K562 (cell line): ENCODE results near the gene SLAMF7. TPM values are rescaled to one million over a fixed set of nuclear protein-coding genes. Genes with fewer than 3 reads are reported as not detected.

ENCODE experiments used
- ATAC-seq: fragments of 200-7000 bp; cut with Tn5 transposase; 3 replicates; pipeline ENCODE4 v1.9.1; 2020; ENCODE audit warnings: moderate library complexity
- BruUV-seq: library from RNA; stranded (reverse); fragments of 400-500 nt; replicated peaks from 2 replicates; lab custom pipeline; 2021; lab: Mats Ljungman, UMichigan
- CTCF ChIA-PET: fragments of 300-600 bp; formaldehyde crosslinking; extraction: SDS; loops from one replicate; lab custom pipeline; 2021; ENCODE audit warnings: low intra/inter-chr PET ratio; lab: Yijun Ruan, JAX
- POLR2A ChIA-PET: fragments of 300-600, 350-650 bp; sonication (Branson Sonifier 250); formaldehyde crosslinking; extraction: SDS; loops from one replicate; lab custom pipeline; 2021; ENCODE audit warnings: antibody characterized with exemption, inconsistent platforms; lab: Yijun Ruan, JAX
- DNase-seq, 4 experiments: peaks; one replicate each; pipeline versions ENCODE4 v3.0.0 to v3.0.0-alpha.2; 2011 to 2018; ENCODE audit warnings: low spot score in 3 of 4, mixed read lengths in 3 of 4; ENCODE audit errors: extremely low read depth in 1 of 4
- FAIRE-seq: peaks from 2 replicates; lab custom pipeline; 2011; peaks lifted over from hg19 to GRCh38; lab: Jason Lieb, UNC
- H2AFZ ChIP-seq: 2 replicates; pipeline ENCODE4 v1.6.0; 2011; ENCODE audit warnings: low read depth, low read length, control low read depth, inconsistent platforms
- H3K27ac ChIP-seq: fragments of 200-600 bp; 3 replicates; pipeline ENCODE4 v1.8.0; 2011; ENCODE audit warnings: low read depth, mild to moderate bottlenecking, control low read depth, inconsistent platforms, low read length, moderate library complexity, mixed read lengths; ENCODE audit errors: extremely low read depth
- H3K27me3 ChIP-seq, 2 experiments: fragments of 300-600 bp in 1 of 2; 2 replicates in 1 of 2; 3 replicates in 1 of 2; pipeline versions ENCODE4 v1.6.0 to v1.8.0; 2011; ENCODE audit warnings: inconsistent platforms in 2 of 2, low read length in 2 of 2, mild to moderate bottlenecking in 1 of 2, mixed read lengths in 1 of 2, moderate library complexity in 1 of 2; ENCODE audit not compliant: control insufficient read depth in 2 of 2, insufficient read depth in 2 of 2
- H3K36me3 ChIP-seq: fragments of 300-600 bp; 3 replicates; pipeline ENCODE4 v1.8.0; 2011; ENCODE audit warnings: mild to moderate bottlenecking, low read length, inconsistent platforms; ENCODE audit not compliant: control insufficient read depth, insufficient read depth
- H3K4me1 ChIP-seq, 2 experiments: fragments of 200-600 bp in 1 of 2; replicated peaks in 1 of 2; 2 replicates in 1 of 2; 3 replicates in 1 of 2; pipeline versions ENCODE4 v1.5.1 to v1.8.0; 2011; ENCODE audit warnings: inconsistent platforms in 2 of 2, low read length in 2 of 2, mild to moderate bottlenecking in 1 of 2, mixed read lengths in 1 of 2, moderate library complexity in 1 of 2; ENCODE audit not compliant: control insufficient read depth in 2 of 2, insufficient read depth in 2 of 2
- H3K4me2 ChIP-seq: 2 replicates; pipeline ENCODE4 v1.6.1; 2011; ENCODE audit warnings: low read length, control low read depth, inconsistent platforms, mixed read lengths; ENCODE audit not compliant: insufficient read depth
- H3K4me3 ChIP-seq: fragments of 200-600 bp; sonication (generic), shearing (Covaris generic); 2 replicates; pipeline ENCODE4 v1.5.1; 2016; ENCODE audit warnings: control low read depth, inconsistent platforms
- H3K79me2 ChIP-seq: fragments of 200-600 bp; 3 replicates; pipeline ENCODE4 v1.8.0; 2011; ENCODE audit warnings: low read length, inconsistent platforms; ENCODE audit not compliant: control insufficient read depth, insufficient read depth
- H3K9ac ChIP-seq, 2 experiments: 2 replicates each; pipeline versions ENCODE4 v1.6.0 to v1.6.1; 2011; ENCODE audit warnings: low read depth in 2 of 2, low read length in 2 of 2, control low read depth in 1 of 2, inconsistent platforms in 1 of 2, mild to moderate bottlenecking in 1 of 2, mixed read lengths in 1 of 2; ENCODE audit not compliant: insufficient read depth in 1 of 2
- H3K9me1 ChIP-seq: one replicate; pipeline ENCODE4 v1.6.0; 2011; ENCODE audit warnings: inconsistent platforms, mild to moderate bottlenecking, low read length, moderate library complexity; ENCODE audit not compliant: control insufficient read depth, insufficient read depth
- H3K9me3 ChIP-seq: replicated peaks from 2 replicates; pipeline ENCODE4 v1.5.1; 2011; ENCODE audit warnings: low read depth, low read length, inconsistent platforms; ENCODE audit not compliant: control insufficient read depth, insufficient read depth
- H4K20me1 ChIP-seq: replicated peaks from 2 replicates; pipeline ENCODE4 v1.6.1; 2011; ENCODE audit warnings: low read length, inconsistent platforms, mixed read lengths; ENCODE audit not compliant: control insufficient read depth, insufficient read depth
- NCOR1 ChIP-seq: fragments of 450-650 bp; IDR thresholded peaks from 2 replicates; pipeline ENCODE4 v1.6.1; 2016; ENCODE audit warnings: mild to moderate bottlenecking, moderate library complexity
- PHTF2 ChIP-seq: fragments of 250-450 bp; sonication (Bioruptor Pico); IDR thresholded peaks from 2 replicates; pipeline ENCODE4 v1.5.0; 2021; ENCODE audit warnings: mild to moderate bottlenecking
- PTTG1 ChIP-seq: fragments of 450-650 bp; IDR thresholded peaks from 2 replicates; pipeline ENCODE4 v1.6.1; 2016; ENCODE audit warnings: low read depth, mild to moderate bottlenecking, missing genetic modification characterization, missing compliant biosample characterization
- PYGO2 ChIP-seq: fragments of 450-650 bp; IDR thresholded peaks from 2 replicates; pipeline ENCODE4 v1.6.1; 2016; ENCODE audit warnings: mild to moderate bottlenecking, missing genetic modification characterization, moderate library complexity, missing compliant biosample characterization
- SMAD2 ChIP-seq: fragments of 150-350 bp; IDR thresholded peaks from 2 replicates; pipeline ENCODE4 v1.6.1; 2014; ENCODE audit warnings: low read depth, mild to moderate bottlenecking, low read length
- ZKSCAN1 ChIP-seq: fragments of 150-350 bp; IDR thresholded peaks from 2 replicates; pipeline ENCODE4 v1.6.1; 2016; ENCODE audit warnings: low read depth, low read length
- ZNF146 ChIP-seq: IDR thresholded peaks from one replicate; pipeline ENCODE4 v1.6.1; 2018; ENCODE audit warnings: missing compliant biosample characterization; ENCODE audit not compliant: unreplicated experiment
- in situ Hi-C: fragments of 300-500 bp; cut with MboI; formaldehyde crosslinking; loops from 4 replicates; pipeline ENCODE4 v1.15.0; 2018; ENCODE audit warnings: inconsistent platforms, mixed read lengths
- intact Hi-C: fragments of 100-400 bp; cut with micrococcal nuclease; formaldehyde crosslinking; loops from 2 replicates; pipeline ENCODE4 v1.14.2; 2022
- polyA plus RNA-seq, 8 experiments: library from polyadenylated mRNA; depleted of rRNA in 4 of 8; stranded (reverse) in 5 of 8; unstranded in 3 of 8; fragments of >200 nt; fragmentation: Nextera tagmentation in 2 of 8; fragmentation: Illumina TruSeq in 1 of 8; extraction: Ambion mirVana in 2 of 8; extraction: Trizol in 1 of 8; gene quantifications; 2 replicates each; pipeline versions ENCODE4 v1.2.1 to v1.2.3, GENCODE V29; 2011 to 2014; ENCODE audit warnings: inconsistent platforms in 1 of 8, missing spikeins in 1 of 8
- total RNA-seq, 7 experiments: library from RNA; depleted of rRNA in 6 of 7; stranded (reverse); fragments of >200 nt in 6 of 7; fragmentation: Illumina TruSeq in 2 of 7; extraction: Trizol in 2 of 7; gene quantifications; 2 replicates each; pipeline versions ENCODE4 v1.2.1 to v1.2.3, GENCODE V29; 2011 to 2021; ENCODE audit warnings: low replicate concordance in 1 of 7
- TF ChIP-seq, protein P1 (sequence below): fragments of 450-650 bp; formaldehyde crosslinking; IDR thresholded peaks from 2 replicates; pipeline ENCODE4 v1.4.0; 2022; ENCODE audit warnings: mild to moderate bottlenecking, moderate library complexity
- TF ChIP-seq, protein P2 (sequence below): IDR thresholded peaks from 2 replicates; pipeline ENCODE4 v1.6.1; 2014; ENCODE audit warnings: antibody characterized with exemption
- TF ChIP-seq, protein P3 (sequence below): fragments of 450-650 bp; formaldehyde crosslinking; IDR thresholded peaks from 2 replicates; pipeline ENCODE4 v1.4.0; 2022; ENCODE audit warnings: missing genetic modification characterization

The SLAMF7 gene
- total and polyA plus RNA-seq, 9 of the 15 experiments (the other 6 are each of a cell fraction or from before 2014, with no cell fraction given) = 0.11 to 1.2 (median 0.22) TPM; not detected in 2

DNA sequence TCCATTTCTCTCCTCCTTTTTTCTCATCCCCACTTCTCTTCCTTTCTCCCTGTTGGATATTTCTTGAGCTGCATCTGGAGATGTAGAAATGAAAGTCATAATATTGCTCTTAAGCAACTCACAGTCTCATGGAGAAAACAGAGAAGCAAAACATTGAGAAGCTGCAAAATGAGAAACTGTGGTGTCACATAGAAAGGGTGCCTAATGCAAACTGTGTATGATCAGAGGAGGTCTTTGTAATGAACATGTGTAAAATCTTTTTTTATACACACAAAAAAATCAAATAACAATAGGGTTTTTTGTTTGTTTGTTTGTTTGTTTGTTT lies 11.8 kb upstream of the SLAMF7 start:
- H3K27ac ChIP-seq = no peak overlapping the region
- POLR2A ChIA-PET = interaction anchor here (0.7 to 1.6 kb wide), 3 partner anchors 41 to 134 kb away, joined by 3 to 4 read pairs (median 3); no protein-coding TSS in a partner anchor
- FAIRE-seq = no peak

More for the DNA sequence above, 11.8 kb upstream of the SLAMF7 start:
- H3K9me3 ChIP-seq = no peaks in the 10 kb centered on the region
- H4K20me1 ChIP-seq = no peaks in the 10 kb centered on the region
- H3K79me2 ChIP-seq = no peaks in the 10 kb centered on the region
- in situ Hi-C loops (no loop called here), intact Hi-C loops (loop anchor here (1.0 to 10.0 kb wide), 3 partner anchors 103 to 408 kb away; partner anchors contain the start of gene DEDD)
- H3K9ac ChIP-seq = no peak overlapping the region
- DNase-seq (no peak), ATAC-seq (no peak)
- H2AFZ ChIP-seq = peak overlapping the region; percentile 90
- H3K27me3 ChIP-seq = no peaks in the 10 kb centered on the region; a peak in 1 of 5 replicates
- CTCF ChIA-PET = interaction anchor here (0.5 to 1.7 kb wide), 4 partner anchors 41 to 296 kb away, joined by 3 to 8 read pairs (median 6); no protein-coding TSS in a partner anchor
- no peak for TF ChIP-seq ZKSCAN1
- no peak for TF ChIP-seq NCOR1
- 0 out of 2 replicates have a peak, but pooled peaks have one; percentile 42 for TF ChIP-seq PTTG1 (tag)
- TF ChIP-seq, protein P1, sequence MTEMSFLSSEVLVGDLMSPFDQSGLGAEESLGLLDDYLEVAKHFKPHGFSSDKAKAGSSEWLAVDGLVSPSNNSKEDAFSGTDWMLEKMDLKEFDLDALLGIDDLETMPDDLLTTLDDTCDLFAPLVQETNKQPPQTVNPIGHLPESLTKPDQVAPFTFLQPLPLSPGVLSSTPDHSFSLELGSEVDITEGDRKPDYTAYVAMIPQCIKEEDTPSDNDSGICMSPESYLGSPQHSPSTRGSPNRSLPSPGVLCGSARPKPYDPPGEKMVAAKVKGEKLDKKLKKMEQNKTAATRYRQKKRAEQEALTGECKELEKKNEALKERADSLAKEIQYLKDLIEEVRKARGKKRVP (CRISPR knock-in tag) = no peak
- no peak for TF ChIP-seq ZNF146
- peak; percentile 38; the same call in 1 of the 2 replicates for TF ChIP-seq PYGO2 (tag)
- TF ChIP-seq SMAD2 = no peak
- TF ChIP-seq, protein P2, sequence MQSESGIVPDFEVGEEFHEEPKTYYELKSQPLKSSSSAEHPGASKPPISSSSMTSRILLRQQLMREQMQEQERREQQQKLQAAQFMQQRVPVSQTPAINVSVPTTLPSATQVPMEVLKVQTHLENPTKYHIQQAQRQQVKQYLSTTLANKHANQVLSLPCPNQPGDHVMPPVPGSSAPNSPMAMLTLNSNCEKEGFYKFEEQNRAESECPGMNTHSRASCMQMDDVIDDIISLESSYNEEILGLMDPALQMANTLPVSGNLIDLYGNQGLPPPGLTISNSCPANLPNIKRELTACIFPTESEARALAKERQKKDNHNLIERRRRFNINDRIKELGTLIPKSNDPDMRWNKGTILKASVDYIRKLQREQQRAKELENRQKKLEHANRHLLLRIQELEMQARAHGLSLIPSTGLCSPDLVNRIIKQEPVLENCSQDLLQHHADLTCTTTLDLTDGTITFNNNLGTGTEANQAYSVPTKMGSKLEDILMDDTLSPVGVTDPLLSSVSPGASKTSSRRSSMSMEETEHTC = no peak
- no peak for TF ChIP-seq PHTF2 (CRISPR knock-in tag)
- TF ChIP-seq, protein P3, sequence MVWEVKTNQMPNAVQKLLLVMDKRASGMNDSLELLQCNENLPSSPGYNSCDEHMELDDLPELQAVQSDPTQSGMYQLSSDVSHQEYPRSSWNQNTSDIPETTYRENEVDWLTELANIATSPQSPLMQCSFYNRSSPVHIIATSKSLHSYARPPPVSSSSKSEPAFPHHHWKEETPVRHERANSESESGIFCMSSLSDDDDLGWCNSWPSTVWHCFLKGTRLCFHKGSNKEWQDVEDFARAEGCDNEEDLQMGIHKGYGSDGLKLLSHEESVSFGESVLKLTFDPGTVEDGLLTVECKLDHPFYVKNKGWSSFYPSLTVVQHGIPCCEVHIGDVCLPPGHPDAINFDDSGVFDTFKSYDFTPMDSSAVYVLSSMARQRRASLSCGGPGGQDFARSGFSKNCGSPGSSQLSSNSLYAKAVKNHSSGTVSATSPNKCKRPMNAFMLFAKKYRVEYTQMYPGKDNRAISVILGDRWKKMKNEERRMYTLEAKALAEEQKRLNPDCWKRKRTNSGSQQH (CRISPR knock-in tag) = no peak
- H3K4me1 ChIP-seq = peaks cover 0 to 8% of the 10 kb centered on the region in 2 experiments; a peak in 2 of 5 replicates
- H3K9me1 ChIP-seq = no peaks in the 10 kb centered on the region
- BruUV-seq = no TSS peak
- H3K36me3 ChIP-seq = no peaks in the 10 kb centered on the region
- no peak overlapping the region for H3K4me2 ChIP-seq
- H3K4me3 ChIP-seq = no peak overlapping the region
